Embryonic facial prominence (tissue), 1 donor: ENCODE measurements around the gene TRPV3.
"Not testable (repeated sequence)": the region's sequence is repeated elsewhere in the genome, so short reads cannot be mapped to it uniquely, and the experiment has no call there.

ENCODE experiments used
- DNase-seq: peaks from one replicate; pipeline ENCODE4 v3.0.0-alpha.2; 2016; ENCODE audit errors: extremely low spot score

TRPV3 gene

DNA sequence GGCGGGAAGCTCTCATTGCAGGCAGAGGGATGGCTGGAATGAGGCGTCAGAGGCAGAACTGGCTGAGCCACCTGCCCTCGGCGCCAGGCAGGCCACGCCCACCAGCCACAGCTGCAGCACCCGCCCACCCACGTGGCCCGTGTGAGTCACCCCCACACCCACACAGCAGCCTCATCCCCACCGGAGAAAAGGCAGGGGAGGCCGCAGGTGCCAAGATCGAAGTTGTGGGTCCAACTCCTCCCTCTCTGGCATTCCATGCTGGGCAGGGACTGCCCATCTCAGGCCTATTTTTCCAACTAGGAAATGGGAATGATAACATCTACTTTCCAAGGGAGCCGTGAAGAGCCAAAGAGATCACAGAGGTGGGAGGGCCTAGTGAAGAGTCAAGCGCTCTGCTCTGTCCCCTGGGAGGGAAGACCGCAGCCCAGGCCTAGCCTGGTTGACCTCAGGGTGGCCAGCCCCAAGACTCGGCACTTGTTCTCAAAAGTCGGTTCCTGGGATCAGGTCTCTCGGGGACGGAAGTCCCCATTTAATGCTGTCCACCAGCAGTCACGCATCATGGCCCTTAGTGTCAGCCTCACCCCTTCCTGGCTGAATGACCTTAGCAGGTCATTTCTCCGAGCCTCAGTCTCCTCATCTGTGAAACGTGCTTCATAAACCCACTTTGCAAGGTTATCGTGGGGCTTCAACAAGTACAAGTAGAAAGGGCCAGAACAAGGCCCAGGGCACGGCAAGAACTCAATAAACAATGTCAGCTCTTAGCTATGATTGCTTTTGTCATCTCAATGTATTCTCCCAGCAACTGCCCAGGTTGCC lies at the start of gene TRPV3:
Gene TRPV3, minus strand, starts transcription at position 45 of the 816 bp plus-strand sequence. CDS start 2,962 bp downstream, outside the sequence.
- no peak for DNase-seq

DNA sequence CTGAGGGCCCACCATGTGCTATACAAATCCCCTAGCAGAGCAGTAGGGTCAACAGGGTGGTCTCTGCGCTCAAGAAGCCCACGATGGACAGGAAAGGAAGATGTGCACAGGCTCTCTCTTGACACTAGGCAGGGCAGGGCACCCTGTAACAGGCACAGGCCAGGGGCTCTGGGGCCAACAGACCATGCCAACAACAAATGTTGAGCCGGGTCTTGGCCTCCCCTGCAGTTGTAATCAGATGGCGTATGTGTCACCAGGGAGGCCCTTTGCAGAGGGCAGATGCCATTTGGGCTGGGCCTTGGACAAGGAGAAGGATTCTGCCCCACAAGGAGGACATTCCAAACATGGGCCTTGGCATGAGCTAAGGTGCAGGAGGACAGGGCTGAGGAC lies 46.3 kb upstream of the TRPV3 start:
- DNase-seq = no peak

DNA sequence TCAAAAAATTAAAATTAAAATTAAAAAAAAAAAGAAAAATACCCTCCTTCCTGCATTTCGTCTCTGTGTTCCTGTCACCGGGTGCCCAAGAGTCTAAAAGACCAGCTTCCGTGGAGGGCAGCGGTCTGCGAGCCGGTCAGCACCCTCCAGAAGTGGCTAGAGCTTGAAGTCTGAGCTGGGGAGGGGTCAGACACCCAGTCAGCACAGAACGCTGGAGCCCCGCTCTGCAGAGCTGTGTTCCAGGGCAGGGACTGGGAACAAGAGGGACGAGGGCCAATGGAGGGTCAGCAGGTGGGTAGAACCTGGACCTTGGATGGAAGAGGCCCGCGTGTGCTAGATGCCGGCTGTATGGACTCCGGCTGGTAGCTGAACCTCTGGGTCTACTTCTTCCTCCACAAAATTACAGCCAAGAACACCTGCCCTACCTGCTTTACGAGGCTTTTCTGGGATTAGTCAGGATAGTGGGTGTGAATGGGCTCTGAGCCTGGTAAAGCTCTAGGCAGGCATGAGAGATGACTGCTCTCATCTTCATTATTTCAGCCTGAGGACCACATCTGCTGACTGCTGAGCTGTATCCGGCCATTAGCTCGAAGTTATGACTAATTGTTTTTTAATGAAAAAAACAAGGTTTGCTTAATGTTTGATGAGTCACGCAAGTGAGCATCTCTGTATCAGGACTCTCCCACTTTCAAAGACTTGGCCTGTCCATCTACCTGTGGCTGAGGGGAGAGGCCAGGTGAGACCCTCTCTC lies 45.7 kb upstream of the TRPV3 start:
- DNase-seq = no peak

DNA sequence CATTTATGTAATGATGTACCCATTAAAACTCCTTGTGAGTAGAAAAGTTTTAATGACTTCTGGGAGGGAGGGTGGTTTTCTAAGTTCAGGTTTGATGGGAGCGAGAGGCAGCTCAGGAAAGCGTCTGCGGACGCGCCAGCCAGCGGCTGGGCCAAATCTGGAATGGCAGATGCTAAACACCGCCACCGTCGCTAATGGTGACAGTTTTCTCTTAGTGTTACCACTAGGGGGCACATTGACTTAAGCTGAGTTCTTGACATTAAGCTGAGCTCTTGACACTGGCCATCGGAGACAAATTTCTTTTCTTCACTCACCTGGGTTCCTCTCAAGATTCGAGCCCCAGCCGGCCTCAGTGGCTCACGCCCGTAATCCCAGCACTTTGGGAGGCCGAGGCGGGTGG lies 44.9 kb upstream of the TRPV3 start:
- no peak for DNase-seq

DNA sequence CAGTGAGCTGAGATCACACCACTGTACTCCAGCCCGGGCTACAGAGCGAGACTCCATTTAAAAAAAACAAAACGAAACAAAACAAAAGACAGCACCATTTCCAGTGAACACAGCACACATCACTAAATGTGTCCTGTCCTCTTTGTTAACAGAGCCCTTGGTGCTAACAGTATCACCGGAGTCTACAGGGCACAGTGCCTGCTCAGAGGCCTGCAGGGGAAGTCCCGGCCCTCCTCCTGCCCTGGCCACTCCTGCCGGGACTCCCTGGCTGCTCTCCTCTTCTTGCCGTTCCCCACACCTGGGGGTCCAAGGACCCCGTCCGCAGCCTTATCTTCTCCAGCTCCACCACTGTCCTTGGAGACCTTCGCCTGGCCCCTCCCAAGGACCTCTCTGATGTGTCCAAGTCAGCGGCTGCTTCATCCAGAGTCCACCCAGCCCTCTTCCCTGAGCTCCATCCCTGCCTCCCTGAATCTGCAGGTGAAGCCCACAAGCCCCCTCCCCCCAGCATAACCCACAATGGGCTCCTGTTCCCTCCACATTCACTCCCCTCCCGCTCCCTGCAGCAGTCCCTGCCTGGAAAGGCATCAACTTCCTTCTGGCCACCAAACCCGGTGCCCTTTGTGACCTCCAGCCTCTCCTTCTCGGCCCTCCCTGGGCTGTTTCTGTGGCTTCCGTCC lies 43.1 kb upstream of the TRPV3 start:
- DNase-seq = no peak

DNA sequence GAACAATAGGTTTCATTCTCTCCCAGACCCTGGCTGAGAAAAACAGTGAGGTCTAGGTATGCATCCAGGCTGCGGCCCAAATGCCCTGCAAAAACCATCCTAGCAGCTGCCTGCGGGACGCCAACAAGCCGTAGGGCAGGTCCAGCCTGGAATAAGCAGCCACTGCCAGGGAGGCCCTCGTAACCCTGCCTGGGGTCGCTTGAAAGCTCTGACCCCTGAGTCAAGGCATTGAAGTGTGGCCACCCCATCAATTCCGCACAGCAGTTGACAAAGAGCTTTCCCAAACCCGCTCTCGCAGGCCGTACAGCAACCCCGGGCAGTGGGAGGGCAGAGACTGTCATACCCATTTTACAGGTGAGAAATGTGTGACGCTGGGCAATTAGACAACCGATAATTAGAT lies 40.5 kb upstream of the TRPV3 start:
- DNase-seq = no peak

DNA sequence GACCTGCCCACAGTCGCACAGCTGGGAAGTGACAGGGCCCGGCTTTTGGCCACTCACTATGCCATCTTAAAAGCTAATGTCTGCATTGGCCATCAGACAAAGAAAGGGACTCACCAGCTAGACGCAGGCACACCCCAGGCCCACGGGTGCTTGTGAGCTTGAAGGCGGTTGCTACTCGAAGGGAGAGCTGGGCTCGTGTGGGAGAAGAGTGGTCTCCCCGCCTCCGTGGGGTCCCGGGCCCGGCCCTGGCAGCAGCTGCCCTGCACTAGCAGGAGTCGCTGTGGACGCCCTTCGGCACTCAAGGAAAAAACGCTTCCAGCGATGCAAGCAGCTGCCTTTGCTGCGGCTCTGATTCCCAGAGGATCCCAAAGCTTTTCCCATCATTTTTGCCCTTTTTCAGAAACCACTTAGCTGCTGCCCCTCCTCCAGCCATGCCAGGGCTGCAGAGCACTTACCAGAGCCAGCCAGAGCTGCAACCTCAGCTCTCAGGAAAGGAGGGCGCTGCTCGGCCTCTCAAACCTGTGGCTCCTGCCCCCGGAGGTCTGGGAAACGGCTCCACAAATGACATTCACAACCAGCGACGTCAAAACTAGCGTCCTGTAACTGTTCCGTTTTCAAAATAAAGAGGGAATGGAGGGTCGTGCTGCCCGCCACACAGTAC lies 39.3 kb upstream of the TRPV3 start:
- DNase-seq = no peak

DNA sequence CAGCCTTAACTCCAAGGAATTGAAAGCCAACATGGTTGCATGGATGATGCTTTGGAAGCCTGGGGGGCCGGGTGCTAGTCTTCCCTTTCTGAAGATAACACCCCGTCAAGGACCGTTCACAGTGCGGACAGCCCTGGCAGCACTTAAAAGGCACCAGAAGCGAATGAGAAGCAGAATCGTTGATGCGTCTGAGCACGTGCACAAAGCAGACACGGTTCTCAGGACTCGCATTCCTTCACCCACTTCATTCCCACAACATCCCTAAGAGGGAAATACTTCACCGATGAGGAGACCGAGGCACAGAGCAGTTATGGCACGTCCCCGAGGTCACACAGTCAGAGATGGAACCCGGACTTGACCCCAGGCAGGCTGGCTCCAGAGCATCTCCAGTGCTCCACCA lies 37.4 kb upstream of the TRPV3 start:
- DNase-seq = no peak

DNA sequence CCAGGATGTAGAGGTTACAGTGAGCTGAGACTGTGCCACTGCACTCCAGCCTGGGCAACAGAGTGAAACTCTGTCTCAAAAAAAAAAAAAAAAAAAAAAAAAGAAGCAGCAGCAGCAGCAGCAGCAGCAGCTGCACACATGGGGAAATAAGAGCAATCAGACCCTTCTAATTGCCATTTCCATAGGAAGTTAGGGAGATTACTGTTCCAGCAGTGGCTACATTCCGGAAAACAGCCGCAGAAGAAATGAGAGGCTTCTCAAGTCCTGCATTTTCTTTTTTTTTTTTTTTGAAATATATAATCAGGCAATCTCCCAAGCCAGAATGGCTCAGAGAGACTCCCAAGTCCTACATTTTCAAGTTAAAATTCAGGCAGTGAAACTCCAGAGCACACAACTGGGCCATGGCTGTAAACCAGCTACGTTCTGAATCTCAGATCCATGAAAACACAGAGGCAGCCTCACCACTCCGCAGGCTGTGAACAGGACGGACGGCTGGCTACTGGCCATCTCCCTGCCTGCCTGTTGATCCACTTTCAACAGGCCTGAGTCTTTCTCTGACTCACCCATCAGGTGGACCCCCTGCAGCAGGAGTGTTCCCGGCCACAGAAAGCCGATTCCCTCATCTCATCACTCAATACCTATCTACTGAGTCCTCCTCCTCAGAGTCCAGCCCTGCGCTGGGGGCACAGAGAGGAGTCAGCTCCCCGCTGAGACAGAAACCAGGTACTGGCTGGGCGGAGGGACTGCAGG lies 36.6 kb upstream of the TRPV3 start:
- no peak for DNase-seq

DNA sequence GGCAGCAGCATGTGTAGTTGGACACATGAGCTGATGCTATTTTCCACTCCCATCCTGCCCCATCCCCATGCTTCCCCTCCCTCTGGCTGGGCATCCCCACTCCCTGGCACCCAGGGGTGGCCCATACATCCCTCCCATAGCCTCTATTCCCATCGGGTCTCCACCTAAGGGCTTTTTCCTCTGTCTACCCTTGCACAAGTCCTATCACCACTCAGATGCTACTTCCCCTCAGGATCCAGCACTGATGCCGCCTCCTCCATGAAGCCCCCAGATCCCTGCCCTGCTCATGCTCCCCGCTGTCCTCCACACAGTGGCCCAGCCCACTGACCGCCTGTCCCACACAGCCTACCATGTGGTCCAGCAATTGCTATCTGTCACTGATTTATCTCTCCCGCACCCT lies 35.8 kb upstream of the TRPV3 start:
- no peak for DNase-seq

DNA sequence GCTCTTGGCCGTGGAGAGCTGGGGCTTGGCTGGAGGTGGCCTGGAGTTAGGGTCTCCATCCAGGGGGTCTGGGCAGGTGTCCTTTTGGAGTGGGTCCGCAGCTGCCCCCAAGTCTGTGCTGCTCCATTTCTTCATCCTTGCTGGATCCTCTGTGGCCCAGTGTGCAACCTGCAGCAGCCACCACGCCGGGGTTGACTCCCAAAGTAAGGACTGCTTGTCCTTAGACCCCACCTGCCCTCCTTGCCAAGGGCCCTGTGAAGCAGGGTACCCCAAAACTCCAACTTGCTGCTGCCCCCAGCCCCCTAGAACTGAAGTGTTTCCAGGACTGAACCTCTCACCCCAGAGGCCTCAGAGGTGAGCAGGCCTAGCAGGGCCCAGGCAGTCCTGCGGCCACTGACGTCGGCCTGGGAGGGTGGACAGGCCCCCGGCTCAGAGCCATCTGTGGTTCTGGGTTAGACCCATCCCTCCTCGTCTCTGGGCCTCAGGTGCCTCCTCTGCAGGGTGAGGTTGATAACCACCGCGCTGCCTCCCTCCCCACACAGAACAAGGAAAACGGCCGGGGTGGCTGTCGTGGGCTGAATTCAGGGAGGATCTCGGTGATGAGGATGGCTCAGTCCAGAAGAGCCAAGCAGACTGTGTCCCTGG lies 34.7 kb upstream of the TRPV3 start:
- no peak for DNase-seq

DNA sequence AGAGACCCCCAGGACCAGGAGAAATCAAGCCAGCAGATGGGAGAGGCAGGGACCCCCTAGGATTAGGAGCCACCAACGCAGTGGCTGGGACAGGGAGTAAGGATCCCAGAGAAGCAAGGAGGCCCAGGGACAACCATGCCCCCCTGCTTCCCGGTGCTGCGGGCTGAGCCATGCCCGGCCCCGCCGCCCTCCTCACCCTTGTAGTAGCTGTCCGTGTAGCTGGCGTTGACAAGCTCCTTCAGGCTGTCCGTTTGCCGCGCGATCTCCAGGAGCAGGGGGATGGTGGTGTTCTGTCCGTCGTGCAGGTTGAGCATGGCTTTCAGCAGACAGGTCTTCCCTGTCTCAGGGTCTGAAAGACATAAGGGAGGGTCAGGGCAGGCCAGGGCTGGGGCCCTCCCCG lies 33.2 kb upstream of the TRPV3 start:
- no peak for DNase-seq

DNA sequence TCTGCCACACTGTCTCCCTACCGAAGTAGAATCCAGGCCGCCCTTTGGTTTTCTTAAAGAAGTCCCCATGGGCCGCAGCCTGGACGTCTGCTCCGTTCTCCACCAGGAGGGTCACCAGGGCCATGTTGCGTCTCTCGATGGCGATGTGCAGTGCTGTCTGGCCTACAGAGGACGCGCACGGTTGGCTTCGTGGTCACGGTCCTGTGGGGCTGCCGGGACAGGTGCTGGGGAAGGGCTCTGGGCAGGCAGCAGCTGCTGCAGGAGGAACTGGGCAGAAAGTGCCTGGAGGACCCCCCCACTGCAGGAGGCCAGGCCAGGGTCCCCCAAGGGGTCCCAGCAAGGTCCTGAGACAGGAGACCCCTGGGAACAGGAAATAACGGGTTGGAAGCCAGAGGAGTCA lies 32.6 kb upstream of the TRPV3 start:
- DNase-seq = no peak

DNA sequence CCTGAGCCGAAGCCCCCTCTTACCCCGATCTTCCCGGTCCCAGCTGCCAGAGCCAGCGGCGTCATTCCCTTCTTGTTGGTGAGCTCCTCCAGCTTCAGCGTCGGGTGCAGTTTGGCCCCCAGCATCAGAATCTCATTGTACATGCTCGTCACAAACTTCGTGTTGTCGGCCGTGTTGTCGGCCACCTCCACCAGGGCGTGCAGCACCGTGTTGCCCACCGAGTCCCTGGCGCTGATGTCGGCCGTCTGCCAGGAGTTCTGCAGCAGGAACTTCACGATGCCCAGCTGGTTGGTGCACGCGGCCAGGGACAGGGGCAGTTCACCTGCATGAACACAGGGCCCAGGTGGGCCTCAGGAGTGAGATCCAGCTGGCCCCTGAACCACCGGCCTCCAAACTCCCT lies 32.2 kb upstream of the TRPV3 start:
- DNase-seq = no peak

DNA sequence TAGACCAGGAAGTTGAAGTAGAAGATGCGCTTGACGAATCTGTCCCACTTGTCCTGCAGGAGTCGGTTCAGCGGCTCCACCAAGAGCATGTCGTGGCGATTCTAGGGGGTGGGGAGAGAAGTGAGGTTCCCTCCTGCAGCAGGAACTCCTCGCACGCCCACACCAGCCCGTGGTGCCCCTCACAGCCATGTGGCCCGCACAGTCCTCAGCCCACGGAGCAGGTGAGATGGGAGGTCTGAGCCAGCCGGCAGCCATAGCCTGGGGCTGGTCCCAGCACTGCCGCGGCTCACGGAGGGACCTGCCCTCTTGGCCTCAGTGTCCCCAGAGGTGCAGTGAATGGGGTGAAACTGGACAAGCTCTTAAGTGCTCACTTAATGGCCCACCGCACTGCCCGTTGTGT lies 28.2 kb upstream of the TRPV3 start:
- DNase-seq = no peak

DNA sequence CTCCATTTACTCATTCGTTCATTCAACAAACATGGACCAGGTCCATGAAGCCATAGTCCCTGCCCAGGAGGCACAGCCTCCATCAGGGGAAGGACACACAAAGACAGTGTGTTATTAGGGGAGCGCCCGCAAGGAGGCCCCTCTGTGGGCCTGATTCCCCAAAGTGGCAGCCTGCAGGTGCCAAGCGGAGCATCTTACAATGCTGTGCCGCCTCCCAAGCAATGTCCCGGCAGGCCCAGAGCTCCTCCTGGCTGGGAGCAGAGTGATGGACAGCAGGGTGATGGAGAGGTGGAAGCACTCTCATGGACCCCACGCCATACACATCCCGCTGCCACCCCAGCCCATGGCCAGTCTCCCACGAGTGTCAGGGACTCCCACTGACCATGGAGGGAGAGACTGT lies 25.8 kb upstream of the TRPV3 start:
- no peak for DNase-seq

DNA sequence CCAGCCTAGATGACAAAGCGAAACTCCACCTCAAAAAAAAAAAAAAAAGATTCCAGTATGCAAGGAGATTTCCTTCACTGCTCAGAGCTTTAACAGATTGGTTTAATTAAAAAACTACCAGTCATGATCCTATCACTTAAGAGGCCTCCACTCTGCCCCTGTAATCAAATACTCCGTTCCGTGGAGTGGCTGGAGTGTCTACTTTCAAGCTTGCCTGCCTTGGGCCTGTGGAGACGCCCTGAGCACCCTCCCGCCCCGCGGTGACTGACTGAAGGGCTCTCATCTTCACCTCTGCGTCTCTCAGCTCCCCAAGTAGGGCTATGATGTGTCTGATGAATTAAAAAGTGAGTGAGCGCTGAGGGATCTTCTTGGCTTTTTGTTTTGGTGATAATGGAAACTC lies 25.3 kb upstream of the TRPV3 start:
- DNase-seq = no peak

DNA sequence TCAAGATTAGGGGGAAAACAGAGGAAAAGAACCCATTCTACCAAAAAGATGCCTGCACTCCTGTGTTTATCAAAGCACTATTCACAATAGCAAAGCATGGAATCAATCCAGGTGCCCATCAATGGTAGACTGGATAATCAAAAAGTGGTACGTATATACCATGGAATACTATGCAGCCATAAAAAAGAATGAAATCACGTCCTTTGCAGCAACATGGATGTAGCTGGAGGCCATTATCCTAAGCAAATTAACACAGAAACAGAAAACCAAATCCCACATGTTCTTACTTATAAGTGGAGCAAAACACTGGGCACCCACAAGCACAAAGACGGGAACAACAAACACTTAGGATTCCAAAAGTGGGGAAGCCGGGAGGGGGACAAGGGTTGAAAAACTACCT lies 21.1 kb upstream of the TRPV3 start:
- DNase-seq = not testable (repeated sequence)

DNA sequence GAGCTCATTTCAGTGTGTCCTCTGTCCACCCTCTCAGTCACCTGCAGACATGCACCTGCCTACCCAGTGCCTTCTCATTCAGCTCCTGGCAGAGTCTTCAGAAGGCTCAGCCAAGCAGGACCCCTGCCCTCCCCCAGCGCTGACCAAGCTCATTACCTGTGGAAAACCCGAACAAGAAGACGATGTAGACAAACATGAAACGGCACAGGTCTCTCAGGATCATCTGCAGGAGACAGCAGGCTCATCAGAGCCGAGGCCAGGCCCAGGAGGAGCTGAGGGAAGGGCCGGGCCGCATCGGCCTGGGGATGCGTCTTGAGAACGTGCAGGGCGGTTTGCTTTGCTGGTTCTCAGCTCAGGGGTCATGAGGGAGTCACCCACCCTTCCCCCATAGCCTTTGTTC lies 19.4 kb upstream of the TRPV3 start:
- DNase-seq = no peak

DNA sequence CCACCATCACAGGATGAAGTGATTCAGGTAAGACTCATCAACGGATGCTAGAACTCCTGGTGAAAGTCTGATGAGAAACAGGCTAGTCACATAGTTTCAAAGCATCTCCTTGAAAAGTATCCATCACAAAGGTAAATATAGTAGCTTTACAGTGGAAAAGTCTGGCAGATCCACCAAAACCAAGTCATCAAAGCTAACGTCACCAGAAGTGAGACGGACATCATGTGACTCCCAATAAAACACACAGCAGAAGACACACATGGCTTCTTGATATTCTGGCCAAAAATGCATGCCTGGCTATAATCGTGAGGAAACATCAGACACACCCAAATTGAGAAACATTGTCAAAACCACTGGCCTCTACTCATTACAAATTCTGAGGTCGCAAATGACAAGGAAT lies 17.9 kb upstream of the TRPV3 start:
- no peak for DNase-seq

DNA sequence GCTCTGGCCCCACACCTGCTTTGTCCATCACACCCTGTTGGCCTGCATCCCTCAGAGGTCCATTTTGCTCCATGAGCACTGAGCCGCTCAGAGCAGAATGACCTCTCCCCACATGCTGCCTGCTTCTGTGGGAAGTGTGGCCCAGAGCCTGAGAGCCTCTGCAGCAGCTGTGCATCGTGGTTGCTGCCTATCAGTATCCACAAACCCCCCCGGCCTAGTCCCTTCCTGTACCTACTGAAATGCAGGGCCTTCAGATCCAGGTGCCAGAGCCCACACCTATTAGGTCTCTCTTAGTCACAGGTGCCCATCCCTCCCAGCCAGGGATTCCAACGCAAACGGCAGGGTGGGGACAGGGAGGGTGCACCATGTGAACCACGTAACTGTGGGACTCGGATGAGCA lies 16.6 kb upstream of the TRPV3 start:
- no peak for DNase-seq
